NCI-H2196 (cell line): ENCODE measurements around the gene CCDC86.
A peak's percentile ranks its signal among the peaks of the same experiment; 100 is the strongest.

ENCODE experiments used
- DNase-seq: peaks from one replicate; lab custom pipeline; 2025; ENCODE audit not compliant: unreplicated experiment; lab: John Stamatoyannopoulos, UW

The CCDC86 gene

DNA sequence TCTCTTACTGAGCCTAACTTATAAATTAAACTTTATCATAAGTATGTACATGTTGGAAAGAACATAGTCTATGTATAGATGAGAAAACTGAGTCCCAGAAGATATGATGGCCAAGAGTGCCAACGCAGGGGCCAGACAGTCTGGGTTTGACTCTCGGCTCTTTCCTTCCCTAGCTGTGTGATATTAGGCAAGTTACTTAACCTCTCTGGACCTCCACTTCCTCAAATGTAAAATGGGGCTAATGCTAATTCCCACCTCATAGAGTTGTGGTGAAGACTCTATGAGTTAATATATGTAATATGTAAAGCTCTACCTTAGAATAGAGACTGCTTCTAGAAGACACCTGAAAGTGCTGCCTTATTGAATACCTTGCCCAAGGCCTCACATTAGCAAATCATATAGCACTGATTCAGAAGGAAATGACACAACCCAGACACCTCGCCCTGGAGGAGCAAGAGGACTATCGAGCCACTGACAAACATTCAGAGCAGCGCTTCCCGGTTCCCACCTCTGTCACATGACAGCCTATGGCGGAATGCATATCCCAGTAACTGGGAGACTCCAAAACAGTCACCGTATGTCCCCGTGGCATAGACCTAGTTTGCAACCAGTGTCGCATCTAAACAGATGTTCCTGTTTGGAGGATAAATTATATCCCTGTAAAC lies 11.3 kb upstream of the CCDC86 start:
- DNase-seq, result no peak

- DNase-seq, result peak; percentile 92
Measured at GRCh38 chr11:60831143-60831500, 10.8 kb upstream of the CCDC86 start.

DNA sequence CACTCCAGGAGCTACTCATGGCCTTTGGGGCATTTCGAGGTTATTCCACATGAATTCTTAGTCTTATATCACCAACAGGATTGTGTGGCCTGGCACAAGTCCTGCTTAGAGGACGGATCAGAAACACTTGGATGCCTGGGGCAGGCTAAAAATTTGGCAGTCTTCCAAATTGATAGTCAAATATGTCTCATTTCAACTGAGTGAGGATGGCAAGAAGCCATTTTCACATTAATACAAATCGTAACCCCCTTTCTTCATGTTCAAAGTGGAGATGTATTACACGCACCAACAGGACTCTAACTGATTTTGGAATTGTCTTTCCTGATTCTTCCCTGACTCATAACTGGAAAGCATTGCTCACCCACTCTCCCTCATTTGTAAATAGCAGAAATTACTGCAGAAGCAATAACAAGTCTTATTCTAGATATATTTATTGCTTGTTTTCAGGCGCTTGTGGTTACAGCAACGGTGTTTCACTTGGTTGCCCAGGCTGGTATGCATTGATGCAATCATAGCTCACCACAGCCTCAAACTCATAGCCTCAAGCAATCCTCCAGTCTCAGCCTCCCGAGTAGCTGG lies 10.3 kb upstream of the CCDC86 start:
- DNase-seq, result peak; percentile 80

- DNase-seq, result no peak
Measured at GRCh38 chr11:60834742-60835533, 7.0 kb upstream of the CCDC86 start.

GRCh38 chr11:60835534-60835846 lies 6.4 kb upstream of the CCDC86 start:
- DNase-seq, result no peak

DNA sequence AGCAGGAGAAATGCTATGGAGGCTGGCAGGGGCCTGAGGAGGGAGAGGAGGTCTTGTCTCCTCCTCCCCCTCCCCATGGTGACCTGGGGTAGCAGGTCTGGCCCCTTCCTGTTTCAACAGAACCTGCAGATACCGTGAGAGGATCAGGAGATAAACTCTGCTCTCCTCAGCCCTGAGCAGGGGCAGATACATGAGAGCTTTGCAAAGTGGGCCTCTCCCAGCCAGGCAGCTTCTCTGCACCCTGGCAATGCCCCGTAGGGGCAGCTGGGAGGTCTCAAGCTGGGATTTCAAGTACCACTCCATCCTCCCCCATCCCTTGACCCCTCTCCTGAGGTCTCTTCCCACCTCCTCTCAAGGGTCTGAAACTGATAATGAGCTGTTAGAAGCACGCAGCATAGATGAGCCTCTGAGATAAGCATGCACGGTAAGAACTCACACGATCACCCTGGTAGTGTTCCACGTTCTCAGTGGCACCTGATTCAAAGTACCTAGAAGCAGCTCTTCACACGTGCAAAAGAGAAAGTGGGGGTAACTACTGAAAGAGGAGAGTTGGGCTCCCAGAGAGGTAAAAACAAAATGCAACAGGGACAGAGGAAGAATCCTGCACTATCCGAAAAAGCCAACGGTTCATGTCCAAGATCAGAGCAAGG lies 4.9 kb upstream of the CCDC86 start:
- DNase-seq, result no peak

DNA sequence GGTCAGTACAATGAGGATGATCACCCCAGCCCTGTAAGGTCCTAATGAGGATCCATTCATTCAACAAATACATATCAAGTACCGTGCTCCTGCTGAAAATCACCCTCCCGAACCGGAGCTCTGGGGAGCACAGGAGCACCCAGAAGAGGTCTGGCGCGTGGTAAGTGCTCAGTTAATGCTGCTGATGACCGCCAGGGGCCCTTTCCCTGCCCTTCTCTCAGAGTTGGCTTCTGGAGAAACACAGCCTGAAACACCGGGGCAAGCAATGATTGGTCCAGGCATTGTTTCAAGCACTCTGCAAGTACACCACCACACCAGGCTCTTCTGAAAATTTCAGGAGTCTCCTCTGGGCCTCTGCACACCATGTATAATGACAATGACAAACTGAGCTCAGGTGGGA lies 3.8 kb upstream of the CCDC86 start:
- no peak for DNase-seq

DNA sequence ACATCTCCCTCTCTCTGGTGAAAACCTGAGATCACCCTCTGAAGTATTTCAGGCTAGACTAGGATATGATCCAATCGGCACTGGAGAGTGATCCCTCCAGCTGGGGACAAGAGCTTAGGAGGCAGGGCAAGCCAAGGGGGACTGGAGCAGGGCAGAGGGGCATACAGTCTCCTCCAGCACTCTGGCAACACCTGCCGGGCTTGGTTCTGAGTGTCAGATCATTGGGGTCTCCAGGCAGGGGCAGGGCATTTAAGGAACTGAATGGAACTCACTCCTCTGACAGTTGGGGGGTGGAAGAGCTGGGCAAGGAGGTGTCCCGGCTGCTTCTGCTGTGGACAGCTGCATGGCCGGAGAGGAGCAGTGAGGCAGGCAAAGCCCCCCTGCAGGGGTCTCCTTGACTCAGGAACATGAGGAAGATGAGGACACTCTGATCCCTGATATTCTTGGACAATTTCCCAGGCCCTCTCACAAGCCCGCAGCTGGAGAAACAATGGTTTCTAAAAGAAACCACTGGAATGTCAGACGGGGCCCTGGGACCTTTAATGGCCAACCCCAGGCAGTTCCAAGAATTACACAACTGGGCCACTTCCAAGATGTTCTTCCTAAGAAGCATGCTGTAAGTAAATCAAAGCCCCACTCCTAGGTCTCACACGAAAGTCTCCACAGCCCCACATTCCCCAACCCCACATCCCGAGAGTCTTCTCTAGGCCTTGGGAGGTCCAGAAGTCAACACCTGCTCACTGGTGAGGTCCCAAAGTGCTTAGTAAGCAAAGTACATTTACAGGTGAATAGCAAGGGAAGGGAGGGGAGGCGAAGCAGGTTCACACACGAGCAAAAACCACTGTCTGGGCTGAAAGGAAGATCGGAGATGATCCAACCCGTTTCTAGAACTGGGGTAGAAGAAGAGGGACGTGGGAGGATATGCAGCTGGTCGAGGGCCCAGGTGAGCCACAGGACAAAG lies 1.2 kb upstream of the CCDC86 start:
- DNase-seq, result no peak

DNA sequence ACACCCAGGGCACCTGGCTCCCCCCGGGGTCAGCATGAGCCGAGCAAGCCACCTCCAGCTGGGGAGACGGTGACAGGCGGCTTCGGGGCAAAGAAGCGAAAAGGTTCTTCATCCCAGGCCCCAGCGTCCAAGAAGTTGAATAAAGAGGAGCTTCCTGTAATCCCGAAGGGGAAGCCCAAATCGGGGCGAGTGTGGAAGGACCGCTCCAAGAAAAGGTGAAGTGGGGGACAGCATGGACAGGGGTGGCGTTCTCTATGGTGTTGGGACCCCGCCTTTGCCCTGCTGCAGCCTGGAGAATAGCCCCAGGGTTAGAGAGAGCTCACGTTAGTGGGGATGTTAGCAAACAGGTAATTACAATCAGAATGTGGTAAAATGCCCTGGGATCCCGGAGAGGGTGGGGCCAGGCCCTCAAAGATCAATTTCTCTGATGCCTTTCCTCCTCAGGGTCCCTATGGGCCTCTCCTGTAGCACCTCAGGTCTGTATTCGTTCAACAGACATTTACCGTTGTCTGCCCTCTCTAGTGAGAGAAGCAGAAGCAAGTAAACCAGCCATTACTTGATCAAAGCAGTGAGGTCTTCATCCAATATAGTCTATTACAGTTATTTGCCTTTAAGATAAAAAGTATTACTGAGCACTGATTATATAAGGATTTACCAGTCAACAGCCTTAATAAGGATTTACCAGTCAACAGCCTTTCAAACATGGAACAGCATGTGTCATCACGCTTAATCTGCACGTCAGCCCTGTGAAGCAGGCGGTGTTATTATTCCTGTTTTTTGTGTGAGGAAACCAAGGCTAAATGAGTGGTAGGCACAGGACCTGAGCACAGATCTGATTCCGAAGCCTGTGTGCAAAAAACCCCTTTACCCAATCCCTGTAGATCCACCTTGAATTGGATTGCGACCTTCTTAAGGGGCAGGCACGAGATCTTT lies 1.0 kb downstream of the CCDC86 start:
- no peak for DNase-seq

DNA sequence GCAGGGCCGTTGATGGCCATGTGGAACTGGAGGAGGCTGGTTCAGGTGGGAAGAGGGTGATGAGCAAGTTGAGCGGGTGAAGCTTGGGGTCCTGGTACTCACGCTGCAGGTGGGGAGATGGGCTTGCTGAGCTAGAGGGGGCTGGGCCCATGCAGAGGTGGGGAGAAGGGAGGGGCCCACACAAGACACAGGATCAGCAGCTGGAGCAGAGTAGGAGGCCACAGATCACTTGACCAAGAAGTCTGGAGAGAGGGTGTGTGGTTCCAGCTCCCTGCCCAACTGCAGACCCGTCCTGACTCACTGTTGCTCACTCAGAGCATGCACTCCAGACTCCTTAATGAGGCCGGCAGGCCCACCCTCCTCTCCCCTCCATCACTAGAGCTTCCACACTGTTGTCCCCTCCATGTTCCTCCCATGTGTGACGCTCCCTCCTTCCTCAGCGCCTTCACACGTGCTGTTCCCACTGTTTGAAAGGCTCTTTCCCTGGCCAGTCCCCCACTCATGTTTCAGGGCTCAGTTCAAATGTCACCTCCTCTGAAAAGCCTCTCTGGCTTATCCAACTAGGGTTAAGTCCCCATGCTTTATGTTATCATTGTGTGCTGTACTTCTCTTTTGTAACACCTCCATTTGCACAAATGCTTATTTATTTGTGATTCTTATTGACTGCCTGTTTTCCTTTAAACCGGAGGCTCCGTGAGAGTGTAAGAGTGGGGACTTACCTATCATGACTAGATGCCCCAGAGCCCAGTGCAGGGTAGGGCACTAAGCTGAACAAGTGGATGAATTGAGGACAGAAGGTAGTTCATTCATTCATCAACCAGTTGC lies 2.3 kb downstream of the CCDC86 start:
- DNase-seq, result no peak

- DNase-seq, result no peak
Measured at GRCh38 chr11:60844870-60845221, 2.9 kb downstream of the CCDC86 start.

DNA sequence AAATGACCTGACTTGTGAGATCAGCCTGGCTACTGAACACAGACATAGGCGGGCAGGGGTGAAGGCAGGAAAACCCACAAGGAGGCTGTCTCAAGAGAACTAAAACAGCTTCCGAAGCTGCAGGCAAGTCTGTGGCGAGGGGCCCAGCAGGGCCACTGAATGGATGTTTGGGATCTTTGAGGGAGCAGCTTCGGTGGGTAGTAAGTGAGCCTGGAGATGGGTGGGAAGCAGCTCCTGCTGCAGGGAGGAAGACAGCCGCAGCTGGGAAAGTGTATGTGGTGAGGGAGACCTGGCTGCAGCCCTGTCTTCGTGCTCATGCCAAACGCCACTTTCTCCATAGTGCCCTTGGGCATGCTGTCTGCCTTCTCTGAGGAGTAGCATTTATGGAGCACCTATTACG lies 3.4 kb downstream of the CCDC86 start:
- no peak for DNase-seq

GRCh38 chr11:60847281-60847680 lies 5.4 kb downstream of the CCDC86 start:
- DNase-seq, result no peak

DNA sequence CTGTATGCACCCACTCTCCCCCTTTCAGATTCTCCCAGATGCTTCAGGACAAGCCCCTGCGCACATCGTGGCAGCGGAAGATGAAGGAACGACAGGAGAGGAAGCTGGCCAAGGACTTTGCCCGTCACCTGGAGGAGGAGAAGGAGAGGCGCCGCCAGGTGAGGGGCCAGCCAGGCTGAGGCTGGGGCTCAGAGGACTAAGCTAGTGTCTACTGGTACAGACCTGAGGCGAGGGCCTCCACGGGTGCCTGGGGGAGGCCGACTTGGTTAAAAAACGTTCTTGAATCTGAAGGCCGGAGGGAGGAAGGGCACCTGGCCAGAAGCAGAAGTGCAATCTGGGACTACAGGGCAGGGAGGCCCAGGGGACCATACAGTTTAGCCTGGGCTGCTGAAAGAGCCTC lies 6.0 kb downstream of the CCDC86 start:
- no peak for DNase-seq

DNA sequence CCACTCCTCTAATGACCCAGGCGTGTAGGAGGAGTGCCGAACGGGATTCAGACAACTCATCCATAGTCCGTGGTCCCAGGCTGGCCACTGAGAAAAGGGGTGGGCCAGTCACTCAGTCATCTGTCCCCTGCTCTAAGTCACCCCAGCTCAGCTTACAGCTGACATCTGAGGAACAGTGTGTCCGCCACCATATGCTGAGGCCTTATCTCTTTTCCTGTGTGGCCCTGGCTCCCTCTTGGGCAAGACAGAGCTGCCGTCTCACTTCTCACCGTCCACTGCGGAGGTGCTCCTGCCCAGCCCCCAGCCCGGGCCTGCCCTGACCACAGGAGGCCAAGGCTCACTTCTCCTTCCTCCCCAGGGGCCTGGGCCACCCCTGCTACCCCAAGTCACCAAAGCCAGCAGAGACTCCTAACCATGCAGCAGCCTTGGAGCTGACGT lies 6.8 kb downstream of the CCDC86 start:
- DNase-seq, result no peak

DNA sequence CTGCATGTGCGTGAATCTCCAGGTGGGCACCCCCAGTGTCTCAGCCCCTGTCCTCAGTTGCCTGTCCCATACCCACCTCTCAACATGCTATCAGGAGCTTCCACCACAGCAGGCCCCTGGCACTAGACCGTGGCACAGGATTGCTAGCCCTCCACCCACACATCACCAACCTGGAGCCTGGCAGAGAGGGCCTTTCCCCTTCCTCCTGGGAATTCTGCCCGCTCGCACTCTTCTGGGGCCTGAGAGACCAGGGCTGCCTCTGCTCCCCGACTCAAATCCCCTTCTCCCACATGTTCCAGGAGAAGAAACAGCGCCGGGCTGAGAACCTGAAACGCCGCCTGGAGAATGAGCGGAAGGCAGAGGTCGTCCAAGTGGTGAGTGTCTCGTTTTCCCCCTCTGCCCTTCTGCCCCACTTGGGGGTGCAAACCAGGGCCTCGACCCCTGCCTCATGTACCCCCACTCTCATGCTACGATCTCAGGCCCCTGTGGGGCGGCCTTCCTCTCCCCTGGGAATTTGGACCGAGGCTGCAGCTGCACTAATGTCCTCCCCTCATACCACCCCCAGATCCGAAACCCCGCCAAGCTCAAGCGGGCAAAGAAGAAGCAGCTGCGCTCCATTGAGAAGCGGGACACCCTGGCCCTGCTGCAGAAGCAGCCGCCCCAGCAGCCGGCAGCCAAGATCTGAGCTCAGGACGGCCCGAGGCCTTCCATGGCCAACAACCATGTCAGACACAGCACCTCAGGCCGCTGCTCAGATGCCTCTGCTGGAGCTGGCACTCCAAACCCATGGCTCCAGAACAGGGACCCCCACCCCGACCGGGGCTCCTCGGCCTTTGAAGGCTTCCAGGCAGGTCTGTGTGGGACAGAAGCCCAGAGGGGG lies 8.0 kb downstream of the CCDC86 start:
- DNase-seq, result no peak

GRCh38 chr11:60851327-60852104 lies 9.6 kb downstream of the CCDC86 start:
- no peak for DNase-seq
